Measurements from ENCODE around the gene RIMBP2.
"Not testable (repeated sequence)": the region's sequence is repeated elsewhere in the genome, so short reads cannot be mapped to it uniquely, and the experiment has no call there.

DNA sequence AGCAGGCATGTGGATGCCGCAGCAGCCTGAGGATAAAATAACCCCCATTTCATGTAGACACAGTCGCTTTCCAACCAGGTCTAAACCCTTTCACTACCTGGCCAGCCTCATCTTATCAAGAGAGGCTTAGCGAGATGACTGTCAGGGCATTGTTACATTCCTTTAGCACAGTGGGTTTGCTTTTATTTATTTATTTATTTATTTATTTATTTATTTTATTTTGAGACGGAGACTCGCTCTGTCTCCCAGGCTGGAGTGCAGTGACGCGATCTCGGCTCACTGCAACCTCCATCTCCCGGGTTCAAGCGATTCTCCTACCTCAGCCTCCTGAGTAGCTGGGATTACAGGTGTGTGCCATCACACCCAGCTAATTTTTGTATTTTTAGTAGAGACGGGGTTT is 35.9 kb upstream of the RIMBP2 start:
- TF ChIP-seq, protein P1, sequence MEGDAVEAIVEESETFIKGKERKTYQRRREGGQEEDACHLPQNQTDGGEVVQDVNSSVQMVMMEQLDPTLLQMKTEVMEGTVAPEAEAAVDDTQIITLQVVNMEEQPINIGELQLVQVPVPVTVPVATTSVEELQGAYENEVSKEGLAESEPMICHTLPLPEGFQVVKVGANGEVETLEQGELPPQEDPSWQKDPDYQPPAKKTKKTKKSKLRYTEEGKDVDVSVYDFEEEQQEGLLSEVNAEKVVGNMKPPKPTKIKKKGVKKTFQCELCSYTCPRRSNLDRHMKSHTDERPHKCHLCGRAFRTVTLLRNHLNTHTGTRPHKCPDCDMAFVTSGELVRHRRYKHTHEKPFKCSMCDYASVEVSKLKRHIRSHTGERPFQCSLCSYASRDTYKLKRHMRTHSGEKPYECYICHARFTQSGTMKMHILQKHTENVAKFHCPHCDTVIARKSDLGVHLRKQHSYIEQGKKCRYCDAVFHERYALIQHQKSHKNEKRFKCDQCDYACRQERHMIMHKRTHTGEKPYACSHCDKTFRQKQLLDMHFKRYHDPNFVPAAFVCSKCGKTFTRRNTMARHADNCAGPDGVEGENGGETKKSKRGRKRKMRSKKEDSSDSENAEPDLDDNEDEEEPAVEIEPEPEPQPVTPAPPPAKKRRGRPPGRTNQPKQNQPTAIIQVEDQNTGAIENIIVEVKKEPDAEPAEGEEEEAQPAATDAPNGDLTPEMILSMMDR (IDR thresholded peaks at IDR 0.05): not testable (repeated sequence)
- not testable (repeated sequence) for TF ChIP-seq ZFX (IDR thresholded peaks at IDR 0.05; ENCODE audit: borderline replicate concordance)
